Measurements from ENCODE around the gene VSX2.

Gene VSX2

DNA sequence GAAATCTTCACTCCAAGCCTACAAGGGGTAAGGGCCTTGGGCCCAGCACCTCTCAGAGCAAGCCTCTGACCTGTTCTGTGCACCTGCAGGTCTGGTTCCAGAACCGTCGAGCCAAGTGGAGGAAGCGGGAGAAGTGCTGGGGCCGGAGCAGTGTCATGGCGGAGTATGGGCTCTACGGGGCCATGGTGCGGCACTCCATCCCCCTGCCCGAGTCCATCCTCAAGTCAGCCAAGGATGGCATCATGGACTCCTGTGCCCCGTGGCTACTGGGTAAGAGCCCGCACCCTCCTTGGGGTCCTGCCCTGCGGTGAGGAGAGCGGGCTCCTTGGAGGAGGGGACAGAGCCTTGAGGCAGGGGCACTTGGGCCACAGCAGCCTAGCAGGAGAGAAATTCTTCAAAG lies 20.3 kb downstream of the VSX2 start:
- DNase-seq (ENCODE audit: low spot score), result no peak

- DNase-seq (ENCODE audit: low spot score), result no peak
Measured at GRCh38 chr14:74260525-74261233, 21.4 kb downstream of the VSX2 start.

GRCh38 chr14:74261288-74261687 lies 22.0 kb downstream of the VSX2 start:
- no peak for DNase-seq (ENCODE audit: low spot score)

DNA sequence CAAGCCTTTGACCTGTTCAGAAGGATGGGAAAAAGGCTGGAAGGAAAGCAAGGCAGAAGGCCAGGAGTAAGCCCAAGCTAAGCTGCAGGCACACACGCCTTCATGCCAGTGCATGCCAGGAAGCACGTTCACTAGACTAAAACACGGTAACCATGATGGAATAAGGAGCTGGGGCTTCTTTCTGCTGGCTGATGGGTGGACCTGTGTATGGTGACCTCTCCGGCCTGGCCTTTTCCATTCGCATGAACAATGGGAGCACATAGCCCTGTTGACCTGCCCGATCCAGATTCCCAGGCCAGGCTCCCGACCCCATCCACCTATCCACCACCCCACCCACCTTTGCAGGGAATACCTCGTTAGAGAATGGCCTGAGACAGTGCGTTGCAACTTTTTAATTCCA lies 22.8 kb downstream of the VSX2 start:
- DNase-seq (ENCODE audit: low spot score), result no peak

GRCh38 chr14:74263181-74263580 lies 23.9 kb downstream of the VSX2 start:
- no peak for DNase-seq (ENCODE audit: low spot score)

GRCh38 chr14:74263921-74264320 lies 24.7 kb downstream of the VSX2 start:
- DNase-seq (ENCODE audit: low spot score), result no peak

DNA sequence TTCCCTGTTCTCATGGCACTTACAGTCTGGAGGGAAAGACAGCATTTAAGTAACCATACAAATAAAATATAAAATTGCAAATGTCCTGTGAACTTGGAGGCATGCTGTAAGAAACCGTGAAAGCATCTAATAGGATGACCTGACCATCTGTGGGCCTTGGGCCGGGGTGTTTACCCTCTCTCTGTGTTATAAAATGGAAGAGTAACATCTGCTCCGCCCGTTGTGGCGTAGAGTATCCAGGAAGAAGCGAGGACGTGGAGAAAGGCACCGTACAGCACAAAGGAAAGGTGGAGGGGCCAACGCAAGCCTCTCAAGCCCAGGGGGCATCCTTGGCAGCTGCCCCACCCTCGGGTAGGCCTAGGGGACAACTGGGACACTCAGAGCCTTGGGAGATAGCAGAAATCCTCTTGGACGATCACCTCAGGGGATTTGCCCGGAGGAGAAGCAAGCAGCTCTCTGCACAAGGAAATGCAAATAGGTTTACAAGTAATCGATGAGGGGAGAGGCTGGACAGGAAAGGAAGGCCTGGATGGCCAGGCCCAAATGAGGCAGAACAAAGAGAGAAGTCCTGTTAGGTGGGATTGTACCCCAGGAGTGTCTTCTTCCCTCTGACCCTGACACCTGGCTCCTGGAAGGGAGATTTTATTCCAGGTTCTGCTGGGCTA lies 26.2 kb downstream of the VSX2 start:
- no peak for DNase-seq (ENCODE audit: low spot score)

DNA sequence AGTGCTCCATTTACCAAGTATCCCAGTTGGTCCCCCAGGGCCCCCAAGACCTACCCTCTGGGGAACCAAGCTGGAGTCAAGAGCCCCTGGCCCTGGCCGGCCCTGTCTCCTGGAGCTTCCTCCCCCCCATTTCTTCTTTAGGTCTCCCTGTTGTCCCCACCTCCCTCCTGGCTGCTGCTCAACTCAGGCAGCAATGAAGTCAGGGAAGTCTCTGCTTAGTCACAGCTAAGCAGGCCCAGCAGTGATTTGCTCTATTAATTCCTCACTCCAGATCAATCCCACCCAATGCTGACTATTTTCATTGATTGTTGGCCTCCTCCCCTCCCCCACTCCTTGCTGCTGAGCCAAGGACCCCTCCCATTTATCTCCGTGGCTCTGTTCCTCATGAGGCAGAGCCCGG lies 28.3 kb downstream of the VSX2 start:
- DNase-seq (ENCODE audit: low spot score), result no peak

DNA sequence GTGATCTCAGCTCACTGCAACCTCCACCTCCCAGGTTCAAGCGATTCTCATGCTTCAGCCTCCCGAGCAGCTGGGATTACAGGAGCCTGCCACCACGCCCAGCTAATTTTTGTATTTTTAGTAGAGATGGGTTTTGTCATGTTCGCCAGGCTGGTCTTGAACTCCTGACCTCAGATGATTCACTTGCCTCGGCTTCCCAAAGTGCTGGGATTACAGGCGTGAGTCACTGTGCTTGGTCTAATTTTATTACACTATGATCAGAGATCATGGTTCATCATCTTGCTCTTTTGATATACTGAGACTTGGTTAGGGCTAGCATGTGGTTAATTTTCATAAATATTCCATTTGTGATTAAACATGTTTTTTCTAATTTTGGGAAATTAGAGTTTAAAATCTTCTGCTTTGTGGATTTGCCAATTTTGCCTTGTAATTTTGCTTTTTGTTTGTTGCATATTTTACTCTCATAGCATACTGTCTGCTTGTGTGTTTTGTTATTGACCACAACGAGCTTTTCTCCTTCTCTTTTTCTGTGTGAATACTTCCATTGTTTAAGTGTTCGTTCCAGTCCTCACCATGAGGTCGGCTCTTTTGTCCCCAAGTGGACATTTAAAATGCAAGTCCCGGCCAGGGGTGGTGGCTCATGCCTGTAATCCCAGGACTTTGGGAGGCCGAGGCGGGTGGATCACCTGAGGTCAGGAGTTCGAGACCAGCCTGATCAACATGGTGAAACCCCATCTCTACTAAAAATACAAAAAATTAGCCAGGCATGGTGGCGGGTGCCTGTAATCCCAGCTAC lies 31.3 kb downstream of the VSX2 start:
- peak; percentile 92 for DNase-seq (ENCODE audit: low spot score)

GRCh38 chr14:74271365-74271764 lies 32.1 kb downstream of the VSX2 start:
- DNase-seq (ENCODE audit: low spot score), result no peak

GRCh38 chr14:74275241-74275841 lies 36.1 kb downstream of the VSX2 start:
- no peak for DNase-seq (ENCODE audit: low spot score)

DNA sequence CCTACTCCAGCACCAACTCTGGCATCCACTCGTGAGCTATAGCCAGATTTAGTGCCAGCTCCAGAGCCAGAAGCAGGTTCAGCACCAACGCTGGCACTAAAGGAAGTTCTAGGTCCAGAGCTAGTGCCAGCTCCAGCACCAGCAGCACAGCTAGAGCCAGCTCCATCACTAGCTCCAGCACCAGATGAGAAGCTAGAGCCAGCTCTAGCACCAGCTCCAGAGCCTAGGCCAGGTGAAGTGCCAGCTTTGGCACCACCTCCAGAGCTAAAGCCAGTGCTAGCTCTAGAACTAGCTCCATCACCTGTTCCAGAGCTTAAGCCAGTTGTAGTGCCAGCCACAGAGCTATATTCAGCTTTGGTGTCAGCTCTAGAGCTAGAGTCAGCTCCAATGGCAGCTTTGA lies 38.8 kb downstream of the VSX2 start:
- no peak for DNase-seq (ENCODE audit: low spot score)

DNA sequence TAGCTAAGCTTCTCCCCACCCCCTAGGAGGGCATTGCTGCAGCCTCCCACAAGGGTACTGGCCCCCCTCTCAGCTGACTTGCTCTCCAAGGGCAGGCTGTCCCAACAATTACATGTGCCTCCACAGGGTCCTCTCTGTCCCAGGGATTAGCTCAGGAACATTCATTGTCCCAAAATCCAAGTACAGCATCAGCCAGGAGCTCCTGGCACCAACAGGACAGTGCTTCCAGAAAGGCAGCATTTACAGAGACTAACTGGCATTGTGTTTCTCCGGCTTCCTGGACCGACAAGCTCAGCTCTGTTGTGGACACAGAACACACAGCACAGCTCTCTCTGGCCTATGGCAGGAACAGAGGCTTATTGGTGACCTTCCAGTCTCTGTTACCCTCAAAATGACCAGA lies 41.8 kb downstream of the VSX2 start:
- DNase-seq (ENCODE audit: low spot score), result peak; percentile 85

- no peak for DNase-seq (ENCODE audit: low spot score)
Measured at GRCh38 chr14:74286736-74287135, 47.5 kb downstream of the VSX2 start.

GRCh38 chr14:74289801-74290200 lies 50.6 kb downstream of the VSX2 start:
- no peak for DNase-seq (ENCODE audit: low spot score)

DNA sequence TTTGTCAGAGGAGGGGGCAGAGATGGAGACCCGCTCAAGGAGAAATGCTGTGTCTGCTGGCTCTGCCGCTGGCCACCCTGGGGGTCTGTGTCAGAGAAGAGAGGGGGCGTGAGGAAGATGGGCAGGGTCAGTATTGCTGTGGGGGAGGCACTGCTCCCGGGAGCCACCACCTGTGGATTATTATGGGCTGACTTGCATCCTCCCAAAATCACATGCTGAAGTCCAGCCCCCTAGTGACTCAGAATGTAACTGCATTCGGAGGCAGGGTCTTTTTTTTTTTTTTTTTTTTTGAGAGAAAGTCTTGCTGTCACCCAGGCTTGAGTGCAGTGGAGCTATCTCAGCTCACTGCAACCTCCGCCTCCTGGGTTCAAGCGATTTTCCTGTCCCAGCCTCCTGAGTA lies 51.2 kb downstream of the VSX2 start:
- DNase-seq (ENCODE audit: low spot score), result no peak

DNA sequence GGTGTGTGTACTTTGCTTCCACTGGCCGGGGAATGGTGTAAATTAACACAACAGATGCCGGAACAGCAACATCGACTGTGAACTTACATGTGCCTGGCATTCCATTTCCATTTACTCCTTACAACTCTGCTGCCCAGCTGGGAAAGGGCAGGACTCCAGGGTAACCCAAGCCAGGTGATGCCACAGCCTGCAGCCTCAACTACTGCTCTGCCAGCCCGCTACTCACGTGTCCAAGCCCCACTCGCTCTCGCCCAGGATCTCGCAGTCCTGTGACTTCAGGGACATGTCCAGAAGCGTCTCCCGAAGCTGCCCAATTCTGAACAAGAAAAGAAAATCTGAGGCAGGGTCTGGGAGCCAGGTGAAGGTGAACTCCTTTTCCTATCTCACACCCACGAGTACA lies 52.8 kb downstream of the VSX2 start:
- no peak for DNase-seq (ENCODE audit: low spot score)

GRCh38 chr14:74293606-74294005 lies 54.4 kb downstream of the VSX2 start:
- no peak for DNase-seq (ENCODE audit: low spot score)

DNA sequence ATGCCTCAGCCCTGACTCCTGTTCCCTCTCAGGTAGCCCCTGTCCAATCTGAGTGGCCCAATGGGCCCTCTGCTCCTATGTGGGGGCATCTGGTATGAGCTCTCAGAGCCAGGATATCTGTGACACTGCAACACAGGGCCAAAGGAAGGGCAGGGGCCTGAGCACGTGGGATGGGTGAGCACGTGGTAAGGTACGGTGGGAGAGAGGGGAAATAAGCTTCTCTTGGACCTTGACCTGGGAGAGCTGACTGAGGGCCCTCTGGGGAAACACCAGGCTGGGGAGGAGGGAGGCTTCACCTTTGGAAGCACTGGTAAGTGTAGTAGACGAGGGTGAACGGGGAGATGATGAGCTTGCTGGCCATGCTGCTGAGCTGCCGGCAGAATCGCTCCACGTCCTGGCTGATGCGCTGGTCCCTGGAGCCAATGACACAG lies 56.8 kb downstream of the VSX2 start:
- no peak for DNase-seq (ENCODE audit: low spot score)

- no peak for DNase-seq (ENCODE audit: low spot score)
Measured at GRCh38 chr14:74297986-74298385, 58.7 kb downstream of the VSX2 start.

GRCh38 chr14:74299061-74299545 lies 59.9 kb downstream of the VSX2 start:
- peak; percentile 42 for DNase-seq (ENCODE audit: low spot score)

GRCh38 chr14:74301594-74302151 lies 62.4 kb downstream of the VSX2 start:
- no peak for DNase-seq (ENCODE audit: low spot score)

Data from pons (tissue), 1 donor.